Activated CD4-positive, alpha-beta T cell treated with anti-CD3 and anti-CD28 coated beads, Interleukin-2, amount 10 ng/mL, durations not matched to agents 7 days and 5 days (primary cell): ENCODE measurements around the gene TUBGCP5. TPM values are rescaled to one million over a fixed set of nuclear protein-coding genes. Genes with fewer than 3 reads are reported as not detected.
"Not testable (repeated sequence)": the region's sequence is repeated elsewhere in the genome, so short reads cannot be mapped to it uniquely, and the experiment has no call there.

Experiments used
- CTCF ChIA-PET: fragments of 350-600 bp; sonication (Branson Sonifier 250); formaldehyde crosslinking; loops from one replicate; lab custom pipeline; 2021; ENCODE audit warnings: antibody characterized with exemption; lab: Charles Lee
- POLR2A ChIA-PET: fragments of 350-600 bp; sonication (Branson Sonifier 250); formaldehyde crosslinking; loops from one replicate; lab custom pipeline; 2021; ENCODE audit warnings: antibody characterized with exemption; lab: Charles Lee
- DNase-seq: peaks from one replicate; pipeline ENCODE4 v3.0.0-alpha.2; 2020
- H3K27ac Mint-ChIP-seq: one replicate; pipeline ENCODE4 v1.8.0; 2021; ENCODE audit warnings: mild to moderate bottlenecking, moderate library complexity, mixed read lengths
- H3K27me3 Mint-ChIP-seq: one replicate; pipeline ENCODE4 v1.8.0; 2021; ENCODE audit warnings: mixed read lengths
- H3K36me3 Mint-ChIP-seq: one replicate; pipeline ENCODE4 v1.8.0; 2021; ENCODE audit warnings: low read depth, mixed read lengths
- H3K4me1 Mint-ChIP-seq: one replicate; pipeline ENCODE4 v1.8.0; 2021; ENCODE audit warnings: mixed read lengths
- H3K4me3 Mint-ChIP-seq: one replicate; pipeline ENCODE4 v1.8.0; 2021; ENCODE audit warnings: mild to moderate bottlenecking, moderate library complexity, mixed read lengths
- H3K9me3 Mint-ChIP-seq: one replicate; pipeline ENCODE4 v1.8.0; 2021; ENCODE audit warnings: mixed read lengths
- total RNA-seq, 2 experiments: library from RNA; stranded (reverse); gene quantifications; one replicate each; pipeline ENCODE4 v1.2.3, GENCODE V29; 2021

The TUBGCP5 gene
- 10 to 100 TPM; 21.7 to 22.2 TPM for total RNA-seq

DNA sequence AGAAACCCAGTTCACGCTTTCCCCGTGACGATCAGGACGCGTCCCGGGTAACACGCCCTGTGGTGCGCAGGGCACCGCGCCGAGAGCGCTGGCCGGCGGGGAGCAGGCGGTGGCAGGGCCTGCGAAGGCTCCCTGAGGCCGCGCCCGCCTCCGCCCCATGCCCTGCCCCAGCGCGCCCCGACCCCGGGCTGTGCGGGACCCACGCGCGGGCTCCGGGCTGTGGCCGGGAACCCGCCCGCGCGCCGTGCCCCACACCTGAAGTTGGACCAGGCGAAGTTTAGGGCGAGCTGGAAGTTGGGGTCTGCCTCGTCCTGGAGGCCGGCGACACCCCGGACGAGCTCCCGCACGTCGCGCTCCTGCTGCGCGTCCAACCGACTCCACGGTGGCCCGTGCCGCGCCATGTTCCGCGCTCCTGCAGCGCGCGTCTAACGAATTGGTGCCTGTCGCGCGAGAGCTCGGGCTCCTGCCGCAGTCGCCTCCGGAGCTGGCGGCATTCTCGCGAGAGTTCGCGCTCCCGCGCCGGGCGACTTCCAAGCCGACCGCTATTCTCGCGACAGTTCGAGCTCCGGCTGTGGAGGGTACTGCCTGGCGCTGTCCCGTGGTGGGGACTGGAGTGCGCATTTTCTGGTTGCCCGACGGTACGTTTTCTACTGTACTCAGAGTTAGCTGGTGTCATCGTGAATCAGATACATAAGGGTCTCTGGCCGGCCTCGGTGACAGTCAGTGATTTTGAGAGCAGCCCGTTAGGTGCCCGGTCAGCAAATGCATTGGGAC lies at the start of gene TUBGCP5:
TUBGCP5 (minus strand) TSS at position 427 of the 774 bp plus-strand sequence; CDS start at position 401, 26 bp downstream.
- Mint-ChIP-seq H3K4me3 (peak within 1 kb of the TSS; percentile 85), H3K36me3 (peaks cover 9% of the 10 kb centered on the region), H3K4me1 (peaks cover 23% of the 10 kb centered on the region), H3K27me3 (no peaks in the 10 kb centered on the region), H3K9me3 (no peaks in the 10 kb centered on the region), H3K27ac (peak within 1 kb of the TSS; percentile 96)
- DNase-seq = peak; percentile 99
- CTCF ChIA-PET = interaction anchor here (0.6 to 1.3 kb wide), 6 partner anchors 10 to 144 kb away, joined by 3 to 7 read pairs (median 4); no protein-coding TSS in a partner anchor
- POLR2A ChIA-PET = no interaction called here

DNA sequence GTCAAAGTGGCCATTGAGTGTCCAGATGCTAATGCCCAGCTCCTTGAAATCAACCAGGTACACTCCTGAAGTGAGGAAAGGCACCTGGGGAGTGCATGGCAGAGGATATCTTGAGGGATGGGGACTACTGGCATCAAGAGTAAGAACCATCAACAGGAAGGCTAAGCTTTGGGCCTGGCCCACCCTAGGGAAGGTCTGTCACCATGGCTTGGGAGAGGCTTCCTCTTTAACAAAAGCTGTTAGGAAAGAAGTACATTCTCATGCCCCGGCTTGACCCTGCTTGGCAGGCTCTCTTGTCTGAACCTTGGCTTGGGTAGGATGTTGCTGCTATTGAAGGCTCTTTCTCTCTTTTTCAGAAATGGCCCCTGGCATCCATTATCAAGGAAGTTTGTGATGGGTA lies 43.7 kb upstream of the TUBGCP5 start:
- H3K36me3 Mint-ChIP-seq = no peaks in the 10 kb centered on the region
- H3K27ac Mint-ChIP-seq = no peak overlapping the region
- no peaks in the 10 kb centered on the region for H3K9me3 Mint-ChIP-seq
- H3K4me3 Mint-ChIP-seq = no peak overlapping the region
- H3K27me3 Mint-ChIP-seq = peaks cover 7% of the 10 kb centered on the region
- ChIA-PET CTCF (no interaction called here), POLR2A (no interaction called here)
- no peak for DNase-seq
- H3K4me1 Mint-ChIP-seq = no peaks in the 10 kb centered on the region

DNA sequence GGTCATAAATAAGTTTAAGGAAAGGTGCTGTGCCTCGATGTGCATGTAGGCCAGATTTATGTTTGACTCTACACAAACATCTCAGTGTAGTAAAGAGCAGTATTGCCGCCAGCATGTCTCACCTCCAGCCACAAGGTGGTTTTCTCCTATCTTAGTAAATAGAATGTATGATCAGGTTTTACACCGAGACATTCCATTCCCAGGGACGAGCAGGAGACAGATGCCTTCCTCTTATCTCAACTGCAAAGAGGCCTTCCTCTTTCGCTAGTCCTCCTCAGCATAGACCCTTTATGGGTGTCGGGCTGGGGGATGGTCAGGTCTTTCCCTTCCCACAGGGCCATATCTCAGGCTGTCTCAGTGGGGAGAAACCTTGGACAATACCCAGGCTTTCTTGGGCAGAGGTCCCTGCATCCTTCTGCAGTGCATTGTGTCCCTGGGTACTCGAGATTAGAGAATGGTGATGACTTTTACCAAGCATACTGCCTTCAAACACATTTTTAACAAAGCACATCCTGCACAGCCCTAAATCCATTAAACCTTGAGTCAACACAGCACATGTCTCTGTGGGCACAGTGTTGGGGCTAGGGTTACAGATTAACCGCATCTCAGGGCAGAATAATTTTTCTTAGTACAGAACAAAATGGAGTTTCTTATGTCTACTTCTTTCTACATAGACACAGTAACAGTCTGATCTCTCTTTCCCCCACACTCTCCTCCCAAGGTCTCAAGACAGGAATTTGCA lies 42.8 kb upstream of the TUBGCP5 start:
- H3K9me3 Mint-ChIP-seq, H3K27ac Mint-ChIP-seq, DNase-seq, CTCF ChIA-PET, H3K4me3 Mint-ChIP-seq, POLR2A ChIA-PET, H3K4me1 Mint-ChIP-seq, H3K27me3 Mint-ChIP-seq, H3K36me3 Mint-ChIP-seq: not testable (repeated sequence)

DNA sequence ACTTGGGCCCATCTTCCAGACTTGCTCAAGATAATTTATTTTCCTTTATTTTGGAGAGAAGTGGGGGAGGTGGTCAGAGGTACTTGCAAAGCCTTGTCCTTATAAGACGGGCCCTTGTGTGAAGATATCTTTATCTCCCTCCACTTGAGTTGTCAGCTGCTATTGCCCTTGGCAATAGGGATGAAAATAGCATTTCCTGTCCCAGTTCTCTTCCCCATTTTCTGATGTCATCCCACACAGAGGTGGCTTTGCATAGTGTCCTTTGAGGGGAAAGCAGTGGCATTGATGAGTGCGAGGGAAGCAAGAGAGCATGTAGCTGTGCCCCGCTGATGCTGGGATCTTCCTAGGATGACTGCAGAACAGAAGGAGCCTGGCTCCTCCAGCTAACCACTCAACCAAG lies 41.9 kb upstream of the TUBGCP5 start:
- ChIA-PET CTCF (no interaction called here), POLR2A (no interaction called here)
- H3K36me3 Mint-ChIP-seq = no peaks in the 10 kb centered on the region
- no peak overlapping the region for H3K27ac Mint-ChIP-seq
- no peak overlapping the region for H3K4me3 Mint-ChIP-seq
- no peaks in the 10 kb centered on the region for H3K9me3 Mint-ChIP-seq
- DNase-seq = no peak
- H3K27me3 Mint-ChIP-seq = peaks cover 2% of the 10 kb centered on the region
- no peaks in the 10 kb centered on the region for H3K4me1 Mint-ChIP-seq

DNA sequence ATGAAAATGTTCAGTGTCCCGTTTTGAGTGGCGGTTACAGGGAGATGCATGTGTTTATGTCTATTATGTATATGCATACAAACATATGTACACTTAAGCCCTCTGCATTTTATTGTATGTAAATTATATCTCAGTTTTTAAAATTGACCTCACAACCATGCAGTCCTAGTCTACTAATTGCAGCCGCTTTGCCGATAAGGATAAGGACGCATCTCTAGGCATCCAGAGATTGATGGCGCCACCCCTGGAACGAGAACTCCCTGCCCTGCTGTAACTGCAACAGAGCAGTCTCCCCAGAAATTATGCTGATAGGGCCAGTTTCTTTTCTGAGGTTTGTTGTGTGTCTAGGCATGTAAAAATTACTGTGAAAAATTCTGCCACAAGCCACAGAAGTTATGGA lies 40.4 kb upstream of the TUBGCP5 start:
- no peak overlapping the region for H3K27ac Mint-ChIP-seq
- no peaks in the 10 kb centered on the region for H3K9me3 Mint-ChIP-seq
- CTCF ChIA-PET = no interaction called here

DNA sequence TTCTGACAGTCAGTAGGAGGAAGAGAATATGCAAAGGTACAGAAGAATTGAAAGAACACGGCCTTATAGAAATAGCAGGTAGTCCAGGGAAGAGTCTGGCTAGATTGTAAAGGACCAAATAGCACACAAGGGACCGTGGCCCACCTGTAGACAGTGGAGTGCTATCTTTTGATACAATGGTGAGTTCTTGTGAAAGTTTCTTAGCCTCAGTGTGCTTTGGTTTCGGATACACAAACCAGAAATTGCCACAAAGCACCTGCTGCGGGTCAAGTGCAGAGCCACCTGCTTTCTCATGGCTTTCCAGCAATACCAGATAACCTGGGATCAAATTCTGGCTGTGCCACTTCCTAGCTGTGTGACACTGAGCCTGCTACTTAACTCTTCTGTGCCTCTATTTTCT lies 36.6 kb upstream of the TUBGCP5 start:
- no peak for DNase-seq
- Mint-ChIP-seq H3K4me3 (no peak overlapping the region), H3K27ac (no peak overlapping the region), H3K36me3 (no peaks in the 10 kb centered on the region), H3K27me3 (no peaks in the 10 kb centered on the region), H3K9me3 (no peaks in the 10 kb centered on the region), H3K4me1 (no peaks in the 10 kb centered on the region)
- POLR2A ChIA-PET = no interaction called here
- CTCF ChIA-PET = no interaction called here

More for the DNA sequence above, 40.4 kb upstream of the TUBGCP5 start:
- POLR2A ChIA-PET = no interaction called here
- DNase-seq = no peak
- H3K27me3 Mint-ChIP-seq = no peaks in the 10 kb centered on the region
- H3K4me1 Mint-ChIP-seq = no peaks in the 10 kb centered on the region
- H3K36me3 Mint-ChIP-seq = no peaks in the 10 kb centered on the region
- H3K4me3 Mint-ChIP-seq = no peak overlapping the region

DNA sequence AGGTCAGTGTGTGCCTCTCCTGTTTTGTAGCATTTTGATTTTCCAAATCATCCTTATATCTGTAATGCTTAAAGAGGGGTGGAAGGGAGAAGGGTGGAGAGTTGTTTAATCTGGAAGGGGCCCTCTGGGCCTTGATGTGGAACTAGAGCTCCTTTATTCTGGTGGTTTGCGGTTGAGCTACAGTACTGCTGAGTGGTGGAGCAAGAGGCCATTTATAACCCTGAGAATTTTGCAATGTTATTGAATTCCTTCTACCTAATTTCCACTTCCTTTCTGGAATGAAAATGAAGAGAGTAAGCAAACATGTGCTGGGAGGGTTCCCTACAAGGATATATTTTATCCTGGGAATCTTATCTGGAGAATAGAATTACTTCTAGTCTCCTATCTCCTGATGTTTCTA lies 35.3 kb upstream of the TUBGCP5 start:
- Mint-ChIP-seq H3K9me3 (no peaks in the 10 kb centered on the region), H3K36me3 (no peaks in the 10 kb centered on the region), H3K27me3 (no peaks in the 10 kb centered on the region), H3K4me3 (no peak overlapping the region), H3K27ac (no peak overlapping the region), H3K4me1 (no peaks in the 10 kb centered on the region)
- CTCF ChIA-PET = no interaction called here
- POLR2A ChIA-PET = interaction anchor here (0.5 kb wide), 1 partner anchor 145 kb away, joined by 4 read pairs; no protein-coding TSS in a partner anchor
- DNase-seq = no peak

DNA sequence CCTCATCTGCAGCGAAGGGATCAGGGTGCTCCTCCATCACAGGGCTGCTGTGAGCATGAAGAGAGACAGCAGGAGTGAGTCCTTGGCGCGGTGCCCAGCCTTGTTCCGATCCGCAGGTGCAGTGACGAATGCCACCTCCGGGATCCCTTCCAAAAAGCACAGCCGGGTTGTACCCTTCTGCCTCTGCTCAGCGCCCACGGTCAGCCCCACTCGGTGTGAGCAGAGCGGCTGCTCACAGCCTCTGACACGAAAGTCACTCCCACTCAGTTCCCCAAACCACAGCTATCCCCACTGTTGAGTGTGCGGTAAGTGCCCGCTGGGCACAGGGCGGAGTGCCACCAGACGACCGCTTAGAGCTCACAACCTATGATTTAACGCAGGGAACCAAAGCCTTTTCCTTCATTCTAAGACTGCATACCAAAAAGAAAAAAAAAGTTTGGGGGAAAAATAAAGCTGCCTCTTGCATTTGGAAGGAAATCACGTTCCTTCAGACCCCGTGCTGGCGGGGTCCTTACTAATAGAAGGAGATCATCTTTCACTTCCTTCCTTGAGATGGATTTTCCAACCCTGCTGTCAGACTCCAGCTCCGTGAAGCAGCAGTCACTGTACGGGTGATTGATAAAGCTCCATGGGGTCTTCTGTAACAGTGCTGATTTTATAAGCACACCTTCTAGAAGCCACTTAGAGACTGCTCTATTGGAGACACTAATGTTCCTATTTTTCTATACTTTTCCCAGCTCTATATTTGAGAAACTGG lies 34.7 kb upstream of the TUBGCP5 start:
- Mint-ChIP-seq H3K4me3 (no peak overlapping the region), H3K27ac (no peak overlapping the region), H3K27me3 (no peaks in the 10 kb centered on the region), H3K4me1 (no peaks in the 10 kb centered on the region), H3K9me3 (no peaks in the 10 kb centered on the region), H3K36me3 (no peaks in the 10 kb centered on the region)
- ChIA-PET CTCF (no interaction called here), POLR2A (interaction anchor here (0.5 kb wide), 1 partner anchor 145 kb away, joined by 4 read pairs; no protein-coding TSS in a partner anchor)
- DNase-seq = no peak

DNA sequence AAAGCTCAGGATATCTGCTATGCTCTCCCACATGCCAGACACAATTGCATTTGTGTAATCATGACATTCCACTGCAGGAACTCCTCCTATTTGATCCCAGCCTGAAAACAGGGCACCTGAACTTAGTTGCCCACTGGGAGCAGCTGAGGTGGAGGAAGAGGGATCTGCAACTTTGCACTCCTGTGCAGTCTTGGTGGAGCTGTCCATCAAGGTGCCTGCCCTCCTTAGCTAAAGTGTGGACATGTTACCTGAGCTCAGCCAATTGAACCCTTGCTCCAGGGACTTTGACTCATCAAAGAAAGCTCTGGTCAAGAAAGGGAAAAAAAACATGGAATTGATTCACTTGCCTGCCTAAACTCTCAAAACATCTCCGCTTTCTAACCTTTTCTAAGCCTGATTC lies 33.3 kb upstream of the TUBGCP5 start:
- Mint-ChIP-seq H3K27ac (no peak overlapping the region), H3K27me3 (no peaks in the 10 kb centered on the region), H3K4me3 (no peak overlapping the region), H3K4me1 (no peaks in the 10 kb centered on the region), H3K9me3 (no peaks in the 10 kb centered on the region), H3K36me3 (no peaks in the 10 kb centered on the region)
- ChIA-PET POLR2A (no interaction called here), CTCF (interaction anchor here (0.8 kb wide), 1 partner anchor 33 kb away, joined by 3 read pairs; the partner anchor contains the start of gene TUBGCP5)
- no peak for DNase-seq

DNA sequence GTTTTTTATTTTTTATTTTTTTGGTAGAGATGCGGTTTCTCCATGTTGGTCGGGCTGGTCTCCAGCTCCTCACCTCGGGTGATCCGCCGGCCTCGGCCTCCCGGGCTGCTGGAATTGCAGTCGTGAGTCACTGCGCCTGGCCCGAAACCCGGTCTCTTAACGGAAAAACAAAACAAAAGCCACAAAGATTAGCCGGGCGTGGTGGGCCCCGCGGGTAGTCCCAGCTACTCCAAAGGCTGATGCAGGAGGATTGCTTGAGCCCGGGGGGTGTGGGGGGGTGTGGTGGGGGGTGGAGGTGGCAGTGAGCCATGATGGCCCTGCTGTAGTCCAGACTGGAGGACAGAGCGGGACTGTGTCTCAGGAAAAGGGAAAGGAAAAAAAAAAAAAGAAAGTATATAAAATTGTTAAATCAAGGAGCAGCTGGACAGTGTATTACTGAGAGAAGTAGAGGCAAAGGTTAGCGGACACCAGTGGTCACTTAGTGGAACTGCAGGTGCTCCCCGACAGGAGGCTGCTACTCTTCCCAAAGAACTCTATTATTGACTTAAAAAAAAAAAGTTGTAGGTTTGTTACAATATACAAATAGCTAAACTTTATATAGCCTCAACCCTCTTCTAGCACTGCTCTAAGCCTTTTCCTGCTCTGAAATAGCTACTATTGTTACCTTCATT lies 30.3 kb upstream of the TUBGCP5 start:
- no peaks in the 10 kb centered on the region for H3K27me3 Mint-ChIP-seq
- no peak overlapping the region for H3K27ac Mint-ChIP-seq
- no peak for DNase-seq
- H3K4me3 Mint-ChIP-seq = no peak overlapping the region
- ChIA-PET POLR2A (no interaction called here), CTCF (interaction anchor here (0.6 to 1.6 kb wide), 2 partner anchors 9 to 122 kb away, joined by 3 read pairs; no protein-coding TSS in a partner anchor)
- H3K36me3 Mint-ChIP-seq = no peaks in the 10 kb centered on the region
- no peaks in the 10 kb centered on the region for H3K9me3 Mint-ChIP-seq
- H3K4me1 Mint-ChIP-seq = no peaks in the 10 kb centered on the region

DNA sequence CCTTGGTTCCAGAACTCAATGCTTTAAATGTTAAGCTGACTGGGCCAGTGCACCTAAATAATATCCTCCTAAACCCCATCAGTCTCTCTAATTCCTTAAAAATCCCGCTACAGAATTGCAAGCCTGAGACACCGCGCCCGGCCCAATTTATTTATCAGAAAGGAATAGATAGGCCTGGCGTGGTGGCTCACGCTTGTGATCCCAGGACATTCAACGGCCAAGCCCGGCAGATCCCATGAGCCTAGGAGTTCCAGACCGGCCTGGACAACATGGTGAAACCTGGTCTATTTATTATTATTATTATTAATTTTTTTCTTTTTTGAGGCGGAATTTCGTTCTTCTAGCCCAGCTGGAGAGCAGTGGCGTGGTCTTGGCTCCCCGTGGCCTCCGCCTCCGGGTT lies 28.0 kb upstream of the TUBGCP5 start:
- no peaks in the 10 kb centered on the region for H3K36me3 Mint-ChIP-seq
- ChIA-PET POLR2A (no interaction called here), CTCF (no interaction called here)
- no peak for DNase-seq
- H3K27ac Mint-ChIP-seq = no peak overlapping the region
- H3K4me3 Mint-ChIP-seq = no peak overlapping the region
- H3K9me3 Mint-ChIP-seq = peaks cover 6% of the 10 kb centered on the region
- H3K27me3 Mint-ChIP-seq = no peaks in the 10 kb centered on the region
- no peaks in the 10 kb centered on the region for H3K4me1 Mint-ChIP-seq

DNA sequence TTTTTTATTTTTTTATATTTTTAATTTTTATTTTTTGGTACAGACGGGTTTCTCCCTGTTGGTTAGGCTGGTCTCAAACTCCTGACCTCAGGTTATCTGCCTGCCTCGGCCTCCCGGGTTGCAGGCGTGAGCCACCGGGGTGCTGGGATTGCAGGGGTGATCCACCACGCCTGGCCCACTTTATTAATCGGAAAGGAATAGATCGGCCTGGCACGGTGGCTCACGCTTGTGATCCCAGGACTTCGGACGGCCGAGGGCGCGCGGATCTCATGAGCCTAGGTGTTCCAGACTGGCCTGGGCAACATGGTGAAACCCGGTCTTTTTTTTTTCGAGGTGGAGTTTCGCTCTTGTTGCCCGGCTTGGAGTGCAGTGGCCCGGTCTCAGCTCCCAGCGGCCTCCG lies 26.5 kb upstream of the TUBGCP5 start:
- CTCF ChIA-PET = no interaction called here
- H3K36me3 Mint-ChIP-seq = no peaks in the 10 kb centered on the region

More for the DNA sequence above, 26.5 kb upstream of the TUBGCP5 start:
- Mint-ChIP-seq H3K27me3 (no peaks in the 10 kb centered on the region), H3K4me3 (no peak overlapping the region), H3K9me3 (peaks cover 8% of the 10 kb centered on the region), H3K27ac (no peak overlapping the region), H3K4me1 (no peaks in the 10 kb centered on the region)
- no peak for DNase-seq
- POLR2A ChIA-PET = no interaction called here
